NCI-H2227 (cell line): ENCODE results near the gene ABHD1.

Experiments used
- DNase-seq: peaks from one replicate; lab custom pipeline; 2025; ENCODE audit not compliant: unreplicated experiment; lab: John Stamatoyannopoulos, UW

ABHD1 gene

GRCh38 chr2:27086724-27087593, 36.7 kb upstream of the ABHD1 start, which contains the start of gene KHK:
Gene KHK (plus strand): TSS chr2:27086772. CDS start chr2:27087260, 488 bp downstream.
- peak; percentile 71 for DNase-seq

GRCh38 chr2:27087823-27088410, 35.7 kb upstream of the ABHD1 start:
- no peak for DNase-seq

GRCh38 chr2:27088634-27089033, 35.0 kb upstream of the ABHD1 start:
- no peak for DNase-seq

DNA sequence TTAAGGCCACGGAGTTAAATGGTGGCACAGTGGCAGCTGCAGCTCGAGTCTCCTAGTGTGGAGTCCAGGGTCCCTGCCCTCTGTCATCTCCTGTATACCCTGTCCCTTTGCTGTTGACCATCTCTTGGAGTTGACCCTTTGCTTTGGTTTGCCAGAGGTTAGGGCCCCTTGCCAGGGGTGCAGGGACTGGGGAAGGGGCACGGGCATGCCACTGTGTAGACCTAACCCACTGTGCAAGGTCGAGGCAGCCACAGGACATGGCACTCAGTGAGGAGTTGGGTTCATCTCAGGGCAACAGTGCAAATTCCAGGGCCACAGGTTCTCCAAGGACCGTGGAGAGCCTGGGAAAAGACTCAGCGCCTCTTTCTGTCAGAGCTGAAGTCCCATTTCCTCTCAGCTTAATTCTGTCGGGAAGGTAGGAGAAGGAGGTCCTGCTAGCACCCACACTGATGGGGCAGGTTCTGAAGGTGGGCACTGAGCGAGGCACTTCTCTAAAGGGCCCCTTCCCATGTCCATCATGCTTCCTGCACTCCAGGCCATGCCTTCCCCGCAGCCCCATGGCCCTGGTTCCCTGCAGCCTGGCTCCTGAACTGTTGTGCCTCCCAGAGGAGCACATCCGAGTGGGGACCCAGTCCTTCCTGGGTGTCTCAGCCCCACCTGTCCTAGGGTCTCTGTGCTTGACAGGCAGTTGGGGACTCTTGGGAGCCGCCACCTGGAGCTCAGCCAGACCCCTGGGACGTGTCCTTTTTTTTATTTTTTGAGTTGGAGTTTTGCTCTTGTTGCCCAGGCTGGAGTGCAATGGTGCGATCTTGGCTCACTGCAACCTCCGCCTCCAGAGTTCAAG, 34.3 kb upstream of the ABHD1 start:
- DNase-seq, result no peak

DNA sequence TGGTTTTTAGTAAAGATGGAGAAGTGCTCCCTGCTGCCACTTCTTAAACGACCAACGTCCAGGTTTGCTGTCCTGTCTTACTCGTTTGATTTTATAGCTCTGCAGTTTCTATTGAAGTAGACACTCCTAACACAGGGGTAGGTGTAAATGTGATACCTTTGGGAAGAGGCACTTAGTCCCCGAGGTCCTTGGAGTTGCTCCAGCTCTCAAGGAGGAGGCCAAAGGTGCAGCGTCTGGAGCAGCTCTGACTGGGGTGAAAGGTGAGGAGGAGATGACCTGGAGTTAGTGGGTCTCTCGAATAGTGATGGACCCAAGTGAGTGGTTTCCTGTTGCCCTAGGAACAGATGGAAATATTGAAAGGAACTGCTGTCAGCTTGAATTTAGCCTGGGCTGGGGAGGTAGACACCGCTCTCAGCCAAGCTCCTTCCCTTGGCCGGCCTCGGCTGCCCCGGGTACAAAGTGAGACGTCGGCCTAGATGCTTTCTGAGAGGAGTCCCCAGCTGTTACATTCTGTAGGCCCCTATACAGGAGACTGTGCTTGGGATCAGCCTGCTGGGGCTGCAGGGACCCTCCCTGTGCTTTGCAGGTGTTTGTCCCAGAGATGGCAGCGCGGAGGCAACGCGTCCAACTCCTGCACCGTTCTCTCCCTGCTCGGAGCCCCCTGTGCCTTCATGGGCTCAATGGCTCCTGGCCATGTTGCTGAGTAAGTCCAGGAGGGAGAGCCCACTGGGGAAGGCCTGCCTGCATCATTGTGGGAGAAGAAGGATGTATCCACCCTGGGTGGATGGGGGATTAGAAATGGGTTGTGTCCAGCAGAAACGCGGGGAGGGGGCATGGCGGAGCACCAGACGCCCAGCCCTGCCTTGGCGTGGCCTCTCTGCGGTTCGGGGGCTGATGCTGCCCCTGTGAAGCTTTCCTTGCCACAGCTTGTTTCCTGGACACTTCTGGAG, 31.6 kb upstream of the ABHD1 start:
- no peak for DNase-seq

DNA sequence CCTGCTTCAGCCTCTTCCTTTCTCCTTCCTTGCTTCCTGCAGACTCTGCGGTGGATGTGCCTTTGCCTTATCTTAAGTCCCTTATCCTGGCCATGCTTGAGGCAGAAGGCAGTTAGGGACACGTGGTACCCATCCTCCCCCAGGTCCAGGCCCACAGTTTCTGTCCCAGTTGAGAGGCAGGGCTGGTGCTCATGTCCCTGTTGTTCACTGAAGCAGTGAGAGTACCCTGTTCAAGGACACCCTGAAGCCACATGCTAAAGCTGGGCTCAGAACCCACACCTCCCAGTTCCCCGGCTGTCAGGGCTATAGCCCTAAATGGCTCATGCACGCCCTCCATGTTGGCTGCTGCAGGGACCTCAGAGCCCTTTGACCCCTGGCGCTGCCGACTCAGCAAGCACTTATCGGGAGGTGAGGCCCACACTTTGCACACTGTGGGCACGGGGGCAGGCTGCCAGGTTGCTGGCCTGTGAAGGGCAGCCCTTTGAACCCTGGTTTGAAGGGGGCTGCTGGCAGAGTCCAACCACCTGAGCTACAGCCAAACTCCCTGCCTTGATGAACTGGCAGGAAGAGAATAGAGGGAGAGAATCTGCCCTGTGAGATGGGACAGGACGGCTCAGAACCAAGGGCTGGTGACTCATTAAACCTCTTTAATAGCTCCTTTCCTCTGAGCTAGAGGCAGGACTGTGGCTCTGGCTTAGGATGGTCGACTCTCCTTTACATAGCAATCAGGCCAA, 30.8 kb upstream of the ABHD1 start:
- DNase-seq, result no peak

GRCh38 chr2:27093430-27094352, 29.9 kb upstream of the ABHD1 start:
- DNase-seq, result no peak

DNA sequence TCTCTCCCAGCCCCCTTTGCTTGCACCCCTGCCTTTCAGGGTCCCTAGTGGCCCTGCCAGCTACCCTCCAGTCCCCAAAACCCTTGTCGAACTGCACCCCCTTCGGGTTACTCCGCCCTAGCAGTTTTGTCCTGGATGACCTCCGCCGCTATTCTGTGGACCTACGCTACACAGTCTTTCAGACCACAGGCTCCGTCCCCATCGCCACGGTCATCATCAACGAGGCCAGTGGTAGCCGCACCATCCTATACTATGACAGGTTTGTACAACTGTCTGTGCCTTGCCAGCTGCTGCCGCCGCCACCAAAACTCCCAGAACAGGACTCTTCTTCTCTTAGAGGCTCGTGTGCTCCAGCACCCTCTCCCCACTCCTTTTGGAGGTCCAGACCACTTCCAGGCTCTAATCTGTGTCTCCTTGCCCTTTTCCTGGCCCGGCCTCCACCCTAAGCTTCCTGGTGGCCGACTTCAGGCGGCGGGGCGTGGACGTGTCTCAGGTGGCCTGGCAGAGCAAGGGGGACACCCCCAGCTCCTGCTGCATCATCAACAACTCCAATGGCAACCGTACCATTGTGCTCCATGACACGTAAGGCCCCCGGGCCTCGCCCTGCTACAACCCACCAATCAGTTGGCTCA, 29.1 kb upstream of the ABHD1 start:
- DNase-seq, result no peak

GRCh38 chr2:27095427-27095744, 28.2 kb upstream of the ABHD1 start:
- no peak for DNase-seq

GRCh38 chr2:27095745-27096651, 27.6 kb upstream of the ABHD1 start:
- DNase-seq, result peak; percentile 76

DNA sequence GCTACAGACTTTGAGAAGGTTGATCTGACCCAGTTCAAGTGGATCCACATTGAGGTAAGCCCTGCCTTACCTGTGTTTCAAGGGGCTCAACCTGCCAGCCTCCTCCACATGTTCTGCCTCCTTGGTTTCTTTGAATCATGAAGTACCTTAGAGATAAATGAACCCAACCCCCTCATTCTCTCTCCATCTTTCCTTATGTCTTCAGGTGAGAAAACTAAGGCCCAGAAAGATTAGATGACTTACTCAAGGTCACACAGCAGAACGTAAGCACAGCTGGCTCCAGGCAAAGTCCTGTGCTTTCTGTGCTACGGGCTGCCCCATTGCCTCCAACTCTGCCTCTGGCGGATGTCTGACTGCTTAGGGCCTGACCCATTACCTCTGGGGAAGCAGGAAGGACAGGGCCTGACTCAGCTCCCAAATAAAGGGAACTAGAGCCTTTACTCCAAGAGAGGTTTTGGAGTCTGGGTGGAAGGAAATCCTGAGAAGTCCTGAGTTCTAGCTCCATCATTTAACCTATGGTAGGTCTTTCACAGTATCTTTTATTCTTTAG, 26.8 kb upstream of the ABHD1 start:
- no peak for DNase-seq

GRCh38 chr2:27097341-27097740, 26.3 kb upstream of the ABHD1 start:
- DNase-seq, result no peak

DNA sequence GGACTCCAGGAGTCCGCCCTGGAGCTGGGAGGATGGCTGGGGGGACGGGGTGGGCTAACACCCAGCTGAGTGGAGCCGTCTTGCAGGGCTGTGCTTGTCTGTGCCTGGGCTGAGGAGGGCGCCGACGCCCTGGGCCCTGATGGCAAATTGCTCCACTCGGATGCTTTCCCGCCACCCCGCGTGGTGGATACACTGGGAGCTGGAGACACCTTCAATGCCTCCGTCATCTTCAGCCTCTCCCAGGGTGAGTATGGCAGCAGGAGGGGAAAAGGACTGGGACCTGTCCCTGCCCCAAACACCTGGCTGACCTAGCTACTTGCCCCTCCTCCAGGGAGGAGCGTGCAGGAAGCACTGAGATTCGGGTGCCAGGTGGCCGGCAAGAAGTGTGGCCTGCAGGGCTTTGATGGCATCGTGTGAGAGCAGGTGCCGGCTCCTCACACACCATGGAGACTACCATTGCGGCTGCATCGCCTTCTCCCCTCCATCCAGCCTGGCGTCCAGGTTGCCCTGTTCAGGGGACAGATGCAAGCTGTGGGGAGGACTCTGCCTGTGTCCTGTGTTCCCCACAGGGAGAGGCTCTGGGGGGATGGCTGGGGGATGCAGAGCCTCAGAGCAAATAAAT, 24.2 kb upstream of the ABHD1 start:
- DNase-seq, result no peak

DNA sequence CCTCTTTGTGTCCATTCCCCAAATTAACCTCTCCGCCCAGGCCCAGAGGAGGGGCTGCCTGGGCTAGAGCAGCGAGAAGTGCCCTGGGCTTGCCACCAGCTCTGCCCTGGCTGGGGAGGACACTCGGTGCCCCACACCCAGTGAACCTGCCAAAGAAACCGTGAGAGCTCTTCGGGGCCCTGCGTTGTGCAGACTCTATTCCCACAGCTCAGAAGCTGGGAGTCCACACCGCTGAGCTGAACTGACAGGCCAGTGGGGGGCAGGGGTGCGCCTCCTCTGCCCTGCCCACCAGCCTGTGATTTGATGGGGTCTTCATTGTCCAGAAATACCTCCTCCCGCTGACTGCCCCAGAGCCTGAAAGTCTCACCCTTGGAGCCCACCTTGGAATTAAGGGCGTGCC, 23.6 kb upstream of the ABHD1 start:
- no peak for DNase-seq

- DNase-seq, result no peak
Observed at GRCh38 chr2:27102329-27102728, 21.3 kb upstream of the ABHD1 start.

- no peak for DNase-seq
Observed at GRCh38 chr2:27105981-27106380, 17.6 kb upstream of the ABHD1 start.

- no peak for DNase-seq
Observed at GRCh38 chr2:27108221-27108620, 15.4 kb upstream of the ABHD1 start.
